Neural cell (in vitro differentiated cells): ENCODE measurements around the gene UMODL1. TPM values are rescaled to one million over a fixed set of nuclear protein-coding genes. Genes with fewer than 3 reads are reported as not detected.

Experiments used
- H2AFZ ChIP-seq: fragments of 200-600, 300-800 bp; sonication (generic), shearing (Covaris generic); 2 replicates; pipeline ENCODE4 v1.6.0; 2014; ENCODE audit warnings: low read depth, mild to moderate bottlenecking, antibody characterized with exemption, low read length, moderate library complexity
- H3F3A ChIP-seq: fragments of 200-600 bp; shearing (Covaris generic); 2 replicates; pipeline ENCODE4 v1.6.1; 2016; ENCODE audit warnings: mild to moderate bottlenecking, moderate library complexity, mixed read lengths, antibody characterized with exemption, low read length; ENCODE audit not compliant: insufficient read depth, poor library complexity, severe bottlenecking
- H3K27ac ChIP-seq: fragments of 200-600, 300-800 bp; sonication (generic), shearing (Covaris generic); 2 replicates; pipeline ENCODE4 v1.5.1; 2014; ENCODE audit warnings: mild to moderate bottlenecking, low read length, moderate library complexity
- H3K27me3 ChIP-seq: fragments of 300-800, 200-600 bp; sonication (generic), shearing (Covaris generic); 2 replicates; pipeline ENCODE4 v1.6.0; 2014; ENCODE audit warnings: mild to moderate bottlenecking, low read depth, low read length, moderate library complexity; ENCODE audit not compliant: insufficient read depth
- H3K36me3 ChIP-seq: fragments of 300-800, 200-600 bp; sonication (generic), shearing (Covaris generic); 2 replicates; pipeline ENCODE4 v1.5.1; 2014; ENCODE audit warnings: mild to moderate bottlenecking, antibody characterized with exemption, low read length, moderate library complexity; ENCODE audit not compliant: insufficient read depth
- H3K4me2 ChIP-seq: fragments of 300-800, 200-600 bp; sonication (generic), shearing (Covaris generic); 2 replicates; pipeline ENCODE4 v1.6.0; 2014; ENCODE audit warnings: mild to moderate bottlenecking, low read length
- H3K4me3 ChIP-seq: fragments of 300-800, 200-600 bp; sonication (generic), shearing (Covaris generic); 2 replicates; pipeline ENCODE4 v1.5.1; 2014; ENCODE audit warnings: mild to moderate bottlenecking, low read length, moderate library complexity
- H3K79me2 ChIP-seq: fragments of 200-600 bp; shearing (Covaris generic); replicated peaks from 2 replicates; pipeline ENCODE4 v1.6.0; 2014; ENCODE audit warnings: mild to moderate bottlenecking, low read length, moderate library complexity; ENCODE audit not compliant: insufficient read depth
- H3K9ac ChIP-seq: fragments of 300-800, 200-600 bp; sonication (generic), shearing (Covaris generic); 2 replicates; pipeline ENCODE4 v1.6.1; 2016; ENCODE audit warnings: mild to moderate bottlenecking, low read length, mixed read lengths
- H3K9me2 ChIP-seq: fragments of 200-600 bp; shearing (Covaris generic); 2 replicates; pipeline ENCODE4 v1.6.1; 2016; ENCODE audit warnings: mild to moderate bottlenecking, low read length, mixed read lengths; ENCODE audit not compliant: insufficient read depth
- H3K9me3 ChIP-seq: fragments of 200-600, 300-800 bp; sonication (generic), shearing (Covaris generic); 2 replicates; pipeline ENCODE4 v1.6.1; 2016; ENCODE audit warnings: mild to moderate bottlenecking, mixed run types, low read length, moderate library complexity, mixed read lengths
- H4K20me1 ChIP-seq: fragments of 200-600 bp; shearing (Covaris generic); 2 replicates; pipeline ENCODE4 v1.6.1; 2016; ENCODE audit warnings: mild to moderate bottlenecking, mixed run types; ENCODE audit not compliant: insufficient read depth
- CTCF ChIP-seq: fragments of 450-650 bp; IDR thresholded peaks from 2 replicates; pipeline ENCODE4 v1.5.1; 2014; ENCODE audit warnings: antibody characterized with exemption, mild to moderate bottlenecking, moderate library complexity; ENCODE audit not compliant: poor library complexity, severe bottlenecking
- EP300 ChIP-seq: fragments of 450-650 bp; conservative IDR thresholded peaks from 2 replicates; pipeline ENCODE4 v1.6.1; 2014; ENCODE audit warnings: antibody characterized with exemption, mild to moderate bottlenecking, moderate library complexity; ENCODE audit not compliant: poor library complexity, severe bottlenecking
- EZH2 ChIP-seq: fragments of 200-600, 300-800 bp; shearing (Covaris generic), sonication (generic); IDR thresholded peaks from 2 replicates; pipeline ENCODE4 v1.6.1; 2014; ENCODE audit warnings: antibody characterized with exemption, low read length, borderline replicate concordance, mild to moderate bottlenecking; ENCODE audit not compliant: insufficient read depth, poor library complexity, severe bottlenecking
- MXI1 ChIP-seq: fragments of 450-650 bp; conservative IDR thresholded peaks from 2 replicates; pipeline ENCODE4 v1.6.1; 2014; ENCODE audit warnings: antibody characterized with exemption, mild to moderate bottlenecking; ENCODE audit not compliant: poor library complexity, severe bottlenecking
- POLR2AphosphoS5 ChIP-seq: IDR thresholded peaks from 2 replicates; pipeline ENCODE4 v1.6.1; 2012
- RAD21 ChIP-seq: fragments of 450-650 bp; conservative IDR thresholded peaks from 2 replicates; pipeline ENCODE4 v1.6.1; 2014; ENCODE audit warnings: antibody characterized with exemption, mild to moderate bottlenecking, moderate library complexity
- REST ChIP-seq: IDR thresholded peaks from 2 replicates; pipeline ENCODE4 v1.6.1; 2012; ENCODE audit warnings: borderline replicate concordance
- SMC3 ChIP-seq: fragments of 450-650 bp; conservative IDR thresholded peaks from 2 replicates; pipeline ENCODE4 v1.6.1; 2014; ENCODE audit warnings: antibody characterized with exemption, mild to moderate bottlenecking, moderate library complexity; ENCODE audit not compliant: poor library complexity
- TAF1 ChIP-seq: IDR thresholded peaks from 2 replicates; pipeline ENCODE4 v1.6.1; 2012; ENCODE audit warnings: low read depth
- polyA plus RNA-seq: library from polyadenylated mRNA; depleted of rRNA; stranded (reverse); fragments of >200 nt; gene quantifications from 2 replicates; pipeline ENCODE4 v1.2.3, GENCODE V29; 2014

Gene UMODL1
- polyA plus RNA-seq, 1 donor from 2014 or later = 0.11 TPM

GRCh38 chr21:42073145-42074099 lies 2.3 kb downstream of the UMODL1 start:
- Histone ChIP-seq H4K20me1 (no peaks in the 10 kb centered on the region), H3K79me2 (no peaks in the 10 kb centered on the region), H3K4me2 (no peak overlapping the region), H3K9me2 (no peaks in the 10 kb centered on the region), H3K27ac (no peak overlapping the region), H3K4me3 (no peak overlapping the region), H3F3A (no peaks in the 10 kb centered on the region), H2AFZ (no peak overlapping the region), H3K27me3 (no peaks in the 10 kb centered on the region), H3K9me3 (no peaks in the 10 kb centered on the region), H3K36me3 (no peaks in the 10 kb centered on the region), H3K9ac (no peak overlapping the region)
- no peak for TF ChIP-seq EP300
- no peak for TF ChIP-seq CTCF
- no peak for TF ChIP-seq RAD21
- no peak for TF ChIP-seq MXI1
- no peak for TF ChIP-seq EZH2
- TF ChIP-seq REST = no peak
- no peak for TF ChIP-seq SMC3
- no peak for TF ChIP-seq TAF1
- TF ChIP-seq POLR2AphosphoS5 = no peak

- H4K20me1 ChIP-seq = no peaks in the 10 kb centered on the region
- no peaks in the 10 kb centered on the region for H3K9me3 ChIP-seq
- H3K36me3 ChIP-seq = no peaks in the 10 kb centered on the region
- H3K27ac ChIP-seq = no peak overlapping the region
- no peak overlapping the region for H3K4me2 ChIP-seq
- H3K9ac ChIP-seq = no peak overlapping the region
- no peak overlapping the region for H3K4me3 ChIP-seq
- no peak overlapping the region for H2AFZ ChIP-seq
- H3F3A ChIP-seq = no peaks in the 10 kb centered on the region
- H3K79me2 ChIP-seq = no peaks in the 10 kb centered on the region
- H3K9me2 ChIP-seq = no peaks in the 10 kb centered on the region
- no peak for TF ChIP-seq RAD21
- TF ChIP-seq MXI1 = no peak
- TF ChIP-seq CTCF = no peak
- TF ChIP-seq TAF1 = no peak
- TF ChIP-seq EP300 = no peak
- no peak for TF ChIP-seq POLR2AphosphoS5
- TF ChIP-seq REST = no peak
- no peak for TF ChIP-seq EZH2
- no peak for TF ChIP-seq SMC3
- no peaks in the 10 kb centered on the region for H3K27me3 ChIP-seq
These were observed 4.8 kb downstream of the UMODL1 start for GRCh38 chr21:42075686-42076471.
